Suprapubic skin (tissue), 3 donors: Measurements from ENCODE around the gene RGS6.

Experiments
- CTCF ChIP-seq, 2 donors: fragments of 200-600 bp in 1 of 2; fragments of 450-650 bp in 1 of 2; sonication (generic) in 1 of 2; IDR thresholded peaks; one replicate each; pipeline ENCODE4 v1.5.1; 2016 to 2019; ENCODE audit warnings: antibody characterized with exemption in 2 of 2, mild to moderate bottlenecking in 1 of 2, moderate library complexity in 1 of 2
- POLR2A ChIP-seq, 2 donors: fragments of 450-650 bp; IDR thresholded peaks; one replicate each; pipeline ENCODE4 v1.6.1; 2017; ENCODE audit warnings: antibody characterized with exemption in 2 of 2, mild to moderate bottlenecking in 2 of 2, moderate library complexity in 2 of 2

DNA sequence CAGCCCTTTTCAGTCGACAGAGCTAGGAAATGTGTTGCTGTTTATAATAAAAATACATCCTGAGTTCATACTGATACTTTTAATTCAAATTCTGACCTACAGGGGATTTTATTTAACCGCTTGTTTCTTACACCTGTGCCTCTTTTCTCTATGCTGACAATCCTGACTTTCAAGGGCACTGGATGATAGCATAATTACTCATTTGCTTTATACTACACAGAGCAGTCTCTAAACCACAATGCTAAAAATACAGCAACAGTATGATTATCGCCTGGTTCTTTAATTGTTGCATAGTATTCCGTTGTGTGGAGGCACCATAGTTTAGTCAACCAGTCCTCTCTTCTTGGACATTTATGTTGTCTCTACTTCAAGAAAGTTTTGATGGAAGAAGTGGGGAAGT lies 588.8 kb downstream of the RGS6 start:
- TF ChIP-seq POLR2A (IDR thresholded peaks at IDR 0.05) (no peak), CTCF (IDR thresholded peaks at IDR 0.05) (no peak)
